ENCODE measurements around the gene LUZP2.

DNA sequence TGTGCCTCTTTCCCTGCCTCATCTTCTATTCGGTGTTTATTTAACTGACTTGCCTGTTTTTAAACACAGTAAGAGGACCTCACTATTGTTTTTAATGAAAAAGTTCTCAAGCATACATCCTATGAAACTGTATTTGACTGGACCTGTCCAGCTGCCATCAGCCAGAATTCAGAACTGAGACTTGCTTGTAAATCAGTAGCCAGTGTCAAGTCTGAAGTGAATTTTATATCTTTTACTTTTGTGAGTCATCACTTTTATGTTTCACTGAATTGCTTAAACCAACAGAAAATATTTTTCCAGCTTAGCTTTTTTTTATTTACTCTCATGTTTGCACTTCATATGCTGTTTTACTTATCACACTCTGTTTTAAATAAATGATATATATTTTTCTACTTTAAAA lies 88.3 kb downstream of the LUZP2 start:
- TF ChIP-seq YBX1 (IDR thresholded peaks at IDR 0.05) (no peak), SMAD1 (IDR thresholded peaks at IDR 0.05; ENCODE audit: low read depth, low read length, partially characterized antibody) (no peak), TAF1 (IDR thresholded peaks at IDR 0.05; ENCODE audit: control insufficient read depth, extremely low read depth, insufficient read depth, low read length, severe bottlenecking) (no peak), ATF7 (IDR thresholded peaks at IDR 0.05) (no peak), RAD21 (CRISPR knock-in tag; conservative IDR thresholded peaks at IDR 0.05 in 1 of 2, IDR thresholded peaks at IDR 0.05 in 1 of 2) (no peak), ZNF24 (IDR thresholded peaks at IDR 0.05) (no peak)
- TF ChIP-seq, protein P1, sequence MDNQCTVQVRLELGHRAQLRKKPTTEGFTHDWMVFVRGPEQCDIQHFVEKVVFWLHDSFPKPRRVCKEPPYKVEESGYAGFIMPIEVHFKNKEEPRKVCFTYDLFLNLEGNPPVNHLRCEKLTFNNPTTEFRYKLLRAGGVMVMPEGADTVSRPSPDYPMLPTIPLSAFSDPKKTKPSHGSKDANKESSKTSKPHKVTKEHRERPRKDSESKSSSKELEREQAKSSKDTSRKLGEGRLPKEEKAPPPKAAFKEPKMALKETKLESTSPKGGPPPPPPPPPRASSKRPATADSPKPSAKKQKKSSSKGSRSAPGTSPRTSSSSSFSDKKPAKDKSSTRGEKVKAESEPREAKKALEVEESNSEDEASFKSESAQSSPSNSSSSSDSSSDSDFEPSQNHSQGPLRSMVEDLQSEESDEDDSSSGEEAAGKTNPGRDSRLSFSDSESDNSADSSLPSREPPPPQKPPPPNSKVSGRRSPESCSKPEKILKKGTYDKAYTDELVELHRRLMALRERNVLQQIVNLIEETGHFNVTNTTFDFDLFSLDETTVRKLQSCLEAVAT (IDR thresholded peaks at IDR 0.05) = no peak
- TF ChIP-seq, protein P2, sequence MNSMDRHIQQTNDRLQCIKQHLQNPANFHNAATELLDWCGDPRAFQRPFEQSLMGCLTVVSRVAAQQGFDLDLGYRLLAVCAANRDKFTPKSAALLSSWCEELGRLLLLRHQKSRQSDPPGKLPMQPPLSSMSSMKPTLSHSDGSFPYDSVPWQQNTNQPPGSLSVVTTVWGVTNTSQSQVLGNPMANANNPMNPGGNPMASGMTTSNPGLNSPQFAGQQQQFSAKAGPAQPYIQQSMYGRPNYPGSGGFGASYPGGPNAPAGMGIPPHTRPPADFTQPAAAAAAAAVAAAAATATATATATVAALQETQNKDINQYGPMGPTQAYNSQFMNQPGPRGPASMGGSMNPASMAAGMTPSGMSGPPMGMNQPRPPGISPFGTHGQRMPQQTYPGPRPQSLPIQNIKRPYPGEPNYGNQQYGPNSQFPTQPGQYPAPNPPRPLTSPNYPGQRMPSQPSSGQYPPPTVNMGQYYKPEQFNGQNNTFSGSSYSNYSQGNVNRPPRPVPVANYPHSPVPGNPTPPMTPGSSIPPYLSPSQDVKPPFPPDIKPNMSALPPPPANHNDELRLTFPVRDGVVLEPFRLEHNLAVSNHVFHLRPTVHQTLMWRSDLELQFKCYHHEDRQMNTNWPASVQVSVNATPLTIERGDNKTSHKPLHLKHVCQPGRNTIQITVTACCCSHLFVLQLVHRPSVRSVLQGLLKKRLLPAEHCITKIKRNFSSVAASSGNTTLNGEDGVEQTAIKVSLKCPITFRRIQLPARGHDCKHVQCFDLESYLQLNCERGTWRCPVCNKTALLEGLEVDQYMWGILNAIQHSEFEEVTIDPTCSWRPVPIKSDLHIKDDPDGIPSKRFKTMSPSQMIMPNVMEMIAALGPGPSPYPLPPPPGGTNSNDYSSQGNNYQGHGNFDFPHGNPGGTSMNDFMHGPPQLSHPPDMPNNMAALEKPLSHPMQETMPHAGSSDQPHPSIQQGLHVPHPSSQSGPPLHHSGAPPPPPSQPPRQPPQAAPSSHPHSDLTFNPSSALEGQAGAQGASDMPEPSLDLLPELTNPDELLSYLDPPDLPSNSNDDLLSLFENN (IDR thresholded peaks at IDR 0.05; ENCODE audit: low read depth in 2 of 2, low read length in 2 of 2) = no peak
